GM19023 (cell line): Measurements from ENCODE around the gene ALPK3.
"Not testable (repeated sequence)": the region's sequence is repeated elsewhere in the genome, so short reads cannot be mapped to it uniquely, and the experiment has no call there.

ENCODE experiments used
- ATAC-seq: cut with Tn5 transposase; IDR thresholded peaks from one replicate; pipeline ENCODE4 v1.9.1; 2021; ENCODE audit warnings: mild to moderate bottlenecking, moderate library complexity; ENCODE audit not compliant: unreplicated experiment

The ALPK3 gene

GRCh38 chr15:84840741-84841429, 23.7 kb downstream of the ALPK3 start:
- no peak for ATAC-seq

GRCh38 chr15:84842781-84843180, 25.6 kb downstream of the ALPK3 start:
- ATAC-seq: no peak

- ATAC-seq: no peak
Measured at GRCh38 chr15:84844964-84845363, 27.8 kb downstream of the ALPK3 start.

- not testable (repeated sequence) for ATAC-seq
Measured at GRCh38 chr15:84845631-84846030, 28.5 kb downstream of the ALPK3 start.

GRCh38 chr15:84846269-84846668, 29.1 kb downstream of the ALPK3 start:
- no peak for ATAC-seq

- ATAC-seq: no peak
Measured at GRCh38 chr15:84847382-84847781, 30.2 kb downstream of the ALPK3 start.

GRCh38 chr15:84852212-84852611, 35.1 kb downstream of the ALPK3 start:
- ATAC-seq: no peak

GRCh38 chr15:84855136-84855535, 38.0 kb downstream of the ALPK3 start:
- no peak for ATAC-seq

- ATAC-seq: no peak
Measured at GRCh38 chr15:84855765-84856164, 38.6 kb downstream of the ALPK3 start.

GRCh38 chr15:84856731-84857417, 39.7 kb downstream of the ALPK3 start:
- ATAC-seq: no peak

GRCh38 chr15:84857418-84858004, 40.4 kb downstream of the ALPK3 start:
- no peak for ATAC-seq

GRCh38 chr15:84858231-84858630, 41.1 kb downstream of the ALPK3 start:
- no peak for ATAC-seq

GRCh38 chr15:84859144-84859543, 42.0 kb downstream of the ALPK3 start:
- no peak for ATAC-seq

GRCh38 chr15:84859651-84860050, 42.5 kb downstream of the ALPK3 start:
- no peak for ATAC-seq

- ATAC-seq: no peak
Measured at GRCh38 chr15:84861781-84862180, 44.6 kb downstream of the ALPK3 start.

GRCh38 chr15:84862214-84862975, 45.2 kb downstream of the ALPK3 start:
- ATAC-seq: no peak

- no peak for ATAC-seq
Measured at GRCh38 chr15:84863565-84864443, 46.6 kb downstream of the ALPK3 start.

- no peak for ATAC-seq
Measured at GRCh38 chr15:84864444-84864795, 47.3 kb downstream of the ALPK3 start.

GRCh38 chr15:84865074-84865569, 48.0 kb downstream of the ALPK3 start:
- ATAC-seq: no peak
